Measurements from ENCODE around the gene JPH2. TPM values are rescaled to one million over a fixed set of nuclear protein-coding genes. Genes with fewer than 3 reads are reported as not detected.

The JPH2 gene
- total RNA-seq, 1 experiment from 2014 or later: 0.81 TPM

- ChIA-PET POLR2A (no interaction called here), CTCF (interaction anchor here (1.9 to 2.1 kb wide), 2 partner anchors 29 to 44 kb away, joined by 7 to 9 read pairs; no protein-coding TSS in a partner anchor)
- Mint-ChIP-seq H3K9me3 (no peaks in the 10 kb centered on the region), H3K4me3 (no peak overlapping the region), H3K27ac (no peak overlapping the region), H3K36me3 (no peaks in the 10 kb centered on the region), H3K4me1 (peaks cover 2% of the 10 kb centered on the region; the same call in 1 of the 2 replicates), H3K27me3 (ENCODE audit: low read depth) (peaks cover 5% of the 10 kb centered on the region; the same call in 1 of the 2 replicates)
- DNase-seq (ENCODE audit: low spot score) (no peak), ATAC-seq (no peak)
- TF ChIP-seq ESRRA (CRISPR knock-in tag; IDR thresholded peaks at IDR 0.05; ENCODE audit: borderline replicate concordance): no peak
- TF ChIP-seq, protein P1, sequence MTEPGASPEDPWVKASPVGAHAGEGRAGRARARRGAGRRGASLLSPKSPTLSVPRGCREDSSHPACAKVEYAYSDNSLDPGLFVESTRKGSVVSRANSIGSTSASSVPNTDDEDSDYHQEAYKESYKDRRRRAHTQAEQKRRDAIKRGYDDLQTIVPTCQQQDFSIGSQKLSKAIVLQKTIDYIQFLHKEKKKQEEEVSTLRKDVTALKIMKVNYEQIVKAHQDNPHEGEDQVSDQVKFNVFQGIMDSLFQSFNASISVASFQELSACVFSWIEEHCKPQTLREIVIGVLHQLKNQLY (CRISPR knock-in tag; IDR thresholded peaks at IDR 0.05): no peak
- TF ChIP-seq ELF4 (CRISPR knock-in tag; IDR thresholded peaks at IDR 0.05; ENCODE audit: low read depth): no peak
- TF ChIP-seq, protein P2, sequence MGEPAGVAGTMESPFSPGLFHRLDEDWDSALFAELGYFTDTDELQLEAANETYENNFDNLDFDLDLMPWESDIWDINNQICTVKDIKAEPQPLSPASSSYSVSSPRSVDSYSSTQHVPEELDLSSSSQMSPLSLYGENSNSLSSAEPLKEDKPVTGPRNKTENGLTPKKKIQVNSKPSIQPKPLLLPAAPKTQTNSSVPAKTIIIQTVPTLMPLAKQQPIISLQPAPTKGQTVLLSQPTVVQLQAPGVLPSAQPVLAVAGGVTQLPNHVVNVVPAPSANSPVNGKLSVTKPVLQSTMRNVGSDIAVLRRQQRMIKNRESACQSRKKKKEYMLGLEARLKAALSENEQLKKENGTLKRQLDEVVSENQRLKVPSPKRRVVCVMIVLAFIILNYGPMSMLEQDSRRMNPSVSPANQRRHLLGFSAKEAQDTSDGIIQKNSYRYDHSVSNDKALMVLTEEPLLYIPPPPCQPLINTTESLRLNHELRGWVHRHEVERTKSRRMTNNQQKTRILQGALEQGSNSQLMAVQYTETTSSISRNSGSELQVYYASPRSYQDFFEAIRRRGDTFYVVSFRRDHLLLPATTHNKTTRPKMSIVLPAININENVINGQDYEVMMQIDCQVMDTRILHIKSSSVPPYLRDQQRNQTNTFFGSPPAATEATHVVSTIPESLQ (CRISPR knock-in tag; IDR thresholded peaks at IDR 0.05): no peak
- TF ChIP-seq, protein P3, sequence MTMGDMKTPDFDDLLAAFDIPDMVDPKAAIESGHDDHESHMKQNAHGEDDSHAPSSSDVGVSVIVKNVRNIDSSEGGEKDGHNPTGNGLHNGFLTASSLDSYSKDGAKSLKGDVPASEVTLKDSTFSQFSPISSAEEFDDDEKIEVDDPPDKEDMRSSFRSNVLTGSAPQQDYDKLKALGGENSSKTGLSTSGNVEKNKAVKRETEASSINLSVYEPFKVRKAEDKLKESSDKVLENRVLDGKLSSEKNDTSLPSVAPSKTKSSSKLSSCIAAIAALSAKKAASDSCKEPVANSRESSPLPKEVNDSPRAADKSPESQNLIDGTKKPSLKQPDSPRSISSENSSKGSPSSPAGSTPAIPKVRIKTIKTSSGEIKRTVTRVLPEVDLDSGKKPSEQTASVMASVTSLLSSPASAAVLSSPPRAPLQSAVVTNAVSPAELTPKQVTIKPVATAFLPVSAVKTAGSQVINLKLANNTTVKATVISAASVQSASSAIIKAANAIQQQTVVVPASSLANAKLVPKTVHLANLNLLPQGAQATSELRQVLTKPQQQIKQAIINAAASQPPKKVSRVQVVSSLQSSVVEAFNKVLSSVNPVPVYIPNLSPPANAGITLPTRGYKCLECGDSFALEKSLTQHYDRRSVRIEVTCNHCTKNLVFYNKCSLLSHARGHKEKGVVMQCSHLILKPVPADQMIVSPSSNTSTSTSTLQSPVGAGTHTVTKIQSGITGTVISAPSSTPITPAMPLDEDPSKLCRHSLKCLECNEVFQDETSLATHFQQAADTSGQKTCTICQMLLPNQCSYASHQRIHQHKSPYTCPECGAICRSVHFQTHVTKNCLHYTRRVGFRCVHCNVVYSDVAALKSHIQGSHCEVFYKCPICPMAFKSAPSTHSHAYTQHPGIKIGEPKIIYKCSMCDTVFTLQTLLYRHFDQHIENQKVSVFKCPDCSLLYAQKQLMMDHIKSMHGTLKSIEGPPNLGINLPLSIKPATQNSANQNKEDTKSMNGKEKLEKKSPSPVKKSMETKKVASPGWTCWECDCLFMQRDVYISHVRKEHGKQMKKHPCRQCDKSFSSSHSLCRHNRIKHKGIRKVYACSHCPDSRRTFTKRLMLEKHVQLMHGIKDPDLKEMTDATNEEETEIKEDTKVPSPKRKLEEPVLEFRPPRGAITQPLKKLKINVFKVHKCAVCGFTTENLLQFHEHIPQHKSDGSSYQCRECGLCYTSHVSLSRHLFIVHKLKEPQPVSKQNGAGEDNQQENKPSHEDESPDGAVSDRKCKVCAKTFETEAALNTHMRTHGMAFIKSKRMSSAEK (CRISPR knock-in tag; IDR thresholded peaks at IDR 0.05; ENCODE audit: borderline replicate concordance): no peak
- no peak for TF ChIP-seq SP1 (CRISPR knock-in tag; conservative IDR thresholded peaks at IDR 0.05)
- no peak for TF ChIP-seq AR (CRISPR knock-in tag; IDR thresholded peaks at IDR 0.05)
- no peak for TF ChIP-seq NFYB (CRISPR knock-in tag; conservative IDR thresholded peaks at IDR 0.05; ENCODE audit: low read depth)
- TF ChIP-seq PREB (CRISPR knock-in tag; IDR thresholded peaks at IDR 0.05; ENCODE audit: borderline replicate concordance): no peak
- TF ChIP-seq, protein P4, sequence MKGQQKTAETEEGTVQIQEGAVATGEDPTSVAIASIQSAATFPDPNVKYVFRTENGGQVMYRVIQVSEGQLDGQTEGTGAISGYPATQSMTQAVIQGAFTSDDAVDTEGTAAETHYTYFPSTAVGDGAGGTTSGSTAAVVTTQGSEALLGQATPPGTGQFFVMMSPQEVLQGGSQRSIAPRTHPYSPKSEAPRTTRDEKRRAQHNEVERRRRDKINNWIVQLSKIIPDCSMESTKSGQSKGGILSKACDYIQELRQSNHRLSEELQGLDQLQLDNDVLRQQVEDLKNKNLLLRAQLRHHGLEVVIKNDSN (CRISPR knock-in tag; IDR thresholded peaks at IDR 0.05): no peak
- TF ChIP-seq ATF1 (CRISPR knock-in tag; IDR thresholded peaks at IDR 0.05): no peak
- no peak for TF ChIP-seq KAT7 (CRISPR knock-in tag; IDR thresholded peaks at IDR 0.05; ENCODE audit: borderline replicate concordance)
- TF ChIP-seq ZBTB21 (CRISPR knock-in tag; IDR thresholded peaks at IDR 0.05; ENCODE audit: borderline replicate concordance): no peak
- no peak for TF ChIP-seq TEAD1 (CRISPR knock-in tag; IDR thresholded peaks at IDR 0.05)
- TF ChIP-seq, protein P5, sequence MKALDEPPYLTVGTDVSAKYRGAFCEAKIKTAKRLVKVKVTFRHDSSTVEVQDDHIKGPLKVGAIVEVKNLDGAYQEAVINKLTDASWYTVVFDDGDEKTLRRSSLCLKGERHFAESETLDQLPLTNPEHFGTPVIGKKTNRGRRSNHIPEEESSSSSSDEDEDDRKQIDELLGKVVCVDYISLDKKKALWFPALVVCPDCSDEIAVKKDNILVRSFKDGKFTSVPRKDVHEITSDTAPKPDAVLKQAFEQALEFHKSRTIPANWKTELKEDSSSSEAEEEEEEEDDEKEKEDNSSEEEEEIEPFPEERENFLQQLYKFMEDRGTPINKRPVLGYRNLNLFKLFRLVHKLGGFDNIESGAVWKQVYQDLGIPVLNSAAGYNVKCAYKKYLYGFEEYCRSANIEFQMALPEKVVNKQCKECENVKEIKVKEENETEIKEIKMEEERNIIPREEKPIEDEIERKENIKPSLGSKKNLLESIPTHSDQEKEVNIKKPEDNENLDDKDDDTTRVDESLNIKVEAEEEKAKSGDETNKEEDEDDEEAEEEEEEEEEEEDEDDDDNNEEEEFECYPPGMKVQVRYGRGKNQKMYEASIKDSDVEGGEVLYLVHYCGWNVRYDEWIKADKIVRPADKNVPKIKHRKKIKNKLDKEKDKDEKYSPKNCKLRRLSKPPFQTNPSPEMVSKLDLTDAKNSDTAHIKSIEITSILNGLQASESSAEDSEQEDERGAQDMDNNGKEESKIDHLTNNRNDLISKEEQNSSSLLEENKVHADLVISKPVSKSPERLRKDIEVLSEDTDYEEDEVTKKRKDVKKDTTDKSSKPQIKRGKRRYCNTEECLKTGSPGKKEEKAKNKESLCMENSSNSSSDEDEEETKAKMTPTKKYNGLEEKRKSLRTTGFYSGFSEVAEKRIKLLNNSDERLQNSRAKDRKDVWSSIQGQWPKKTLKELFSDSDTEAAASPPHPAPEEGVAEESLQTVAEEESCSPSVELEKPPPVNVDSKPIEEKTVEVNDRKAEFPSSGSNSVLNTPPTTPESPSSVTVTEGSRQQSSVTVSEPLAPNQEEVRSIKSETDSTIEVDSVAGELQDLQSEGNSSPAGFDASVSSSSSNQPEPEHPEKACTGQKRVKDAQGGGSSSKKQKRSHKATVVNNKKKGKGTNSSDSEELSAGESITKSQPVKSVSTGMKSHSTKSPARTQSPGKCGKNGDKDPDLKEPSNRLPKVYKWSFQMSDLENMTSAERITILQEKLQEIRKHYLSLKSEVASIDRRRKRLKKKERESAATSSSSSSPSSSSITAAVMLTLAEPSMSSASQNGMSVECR (CRISPR knock-in tag; IDR thresholded peaks at IDR 0.05; ENCODE audit: borderline replicate concordance): no peak
- TF ChIP-seq, protein P6, sequence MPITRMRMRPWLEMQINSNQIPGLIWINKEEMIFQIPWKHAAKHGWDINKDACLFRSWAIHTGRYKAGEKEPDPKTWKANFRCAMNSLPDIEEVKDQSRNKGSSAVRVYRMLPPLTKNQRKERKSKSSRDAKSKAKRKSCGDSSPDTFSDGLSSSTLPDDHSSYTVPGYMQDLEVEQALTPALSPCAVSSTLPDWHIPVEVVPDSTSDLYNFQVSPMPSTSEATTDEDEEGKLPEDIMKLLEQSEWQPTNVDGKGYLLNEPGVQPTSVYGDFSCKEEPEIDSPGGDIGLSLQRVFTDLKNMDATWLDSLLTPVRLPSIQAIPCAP (CRISPR knock-in tag; IDR thresholded peaks at IDR 0.05): no peak
- TF ChIP-seq, protein P7, sequence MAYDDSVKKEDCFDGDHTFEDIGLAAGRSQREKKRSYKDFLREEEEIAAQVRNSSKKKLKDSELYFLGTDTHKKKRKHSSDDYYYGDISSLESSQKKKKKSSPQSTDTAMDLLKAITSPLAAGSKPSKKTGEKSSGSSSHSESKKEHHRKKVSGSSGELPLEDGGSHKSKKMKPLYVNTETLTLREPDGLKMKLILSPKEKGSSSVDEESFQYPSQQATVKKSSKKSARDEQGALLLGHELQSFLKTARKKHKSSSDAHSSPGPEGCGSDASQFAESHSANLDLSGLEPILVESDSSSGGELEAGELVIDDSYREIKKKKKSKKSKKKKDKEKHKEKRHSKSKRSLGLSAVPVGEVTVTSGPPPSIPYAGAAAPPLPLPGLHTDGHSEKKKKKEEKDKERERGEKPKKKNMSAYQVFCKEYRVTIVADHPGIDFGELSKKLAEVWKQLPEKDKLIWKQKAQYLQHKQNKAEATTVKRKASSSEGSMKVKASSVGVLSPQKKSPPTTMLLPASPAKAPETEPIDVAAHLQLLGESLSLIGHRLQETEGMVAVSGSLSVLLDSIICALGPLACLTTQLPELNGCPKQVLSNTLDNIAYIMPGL (CRISPR knock-in tag; IDR thresholded peaks at IDR 0.05): no peak
These were observed 40.7 kb downstream of the JPH2 start for GRCh38 chr20:44146272-44146671.

All from WTC11 (cell line).